Body of pancreas (tissue), 4 donors: ENCODE data around the gene ISG20L2. TPM values are rescaled to one million over a fixed set of nuclear protein-coding genes. Genes with fewer than 3 reads are reported as not detected.

Source experiments
- ATAC-seq: fragments of 150-250 bp; one replicate; pipeline ENCODE4 v1.9.1; 2016
- DNase-seq, 4 donors: peaks; one replicate each; pipeline ENCODE4 v3.0.0-alpha.2; 2019
- H3K27ac ChIP-seq, 4 donors: fragments of 200-600 bp; sonication (generic); 1 replicate in 3 of 4; 2 replicates in 1 of 4; pipeline versions ENCODE4 v1.5.1 to v1.6.1; 2016 to 2019; ENCODE audit warnings: mild to moderate bottlenecking in 1 of 4, mixed read lengths in 1 of 4, moderate library complexity in 1 of 4
- H3K27me3 ChIP-seq, 2 donors: fragments of 200-600 bp; sonication (generic); one replicate each; pipeline ENCODE4 v1.6.0; 2016; ENCODE audit warnings: mild to moderate bottlenecking in 1 of 2
- H3K36me3 ChIP-seq, 2 donors: fragments of 200-600 bp; sonication (generic); replicated peaks in 1 of 2; 2 replicates each; pipeline ENCODE4 v1.5.1; 2016; ENCODE audit warnings: low read depth in 2 of 2; ENCODE audit not compliant: insufficient read depth in 1 of 2
- H3K4me1 ChIP-seq: fragments of 200-600 bp; sonication (generic); one replicate; pipeline ENCODE4 v1.6.0; 2016
- H3K4me3 ChIP-seq, 2 donors: fragments of 200-600 bp; sonication (generic); 1 replicate in 1 of 2; 2 replicates in 1 of 2; pipeline ENCODE4 v1.5.1; 2016 to 2019
- H3K9me3 ChIP-seq, 3 donors: fragments of 200-600 bp; sonication (generic); 1 replicate in 2 of 3; 2 replicates in 1 of 3; pipeline ENCODE4 v1.5.1; 2016
- POLR2A ChIP-seq, 3 donors: fragments of 450-650 bp; IDR thresholded peaks; one replicate each; pipeline ENCODE4 v1.6.1; 2016; ENCODE audit warnings: antibody characterized with exemption in 3 of 3, mild to moderate bottlenecking in 2 of 3
- WGBS, 2 donors: methylation state at CpG; one replicate each; pipeline ENCODE4 v1.1.5; 2017; 5-methylcytosine and 5-hydroxymethylcytosine counted together
- intact Hi-C: fragments of 100-400 bp; cut with DNase I; formaldehyde crosslinking; loops from one replicate; pipeline ENCODE4 v1.15.1; 2023
- total RNA-seq, 2 donors: library from RNA; depleted of rRNA; stranded (reverse); fragments of >200 nt; gene quantifications; one replicate each; pipeline ENCODE4 v1.1.0, GENCODE V29; 2016
- TF ChIP-seq, protein P1 (sequence below), 7 experiments: fragments of 450-650 bp in 4 of 7; fragments of 200-600 bp in 3 of 7; sonication (generic) in 3 of 7; IDR thresholded peaks; one replicate each; pipeline ENCODE4 v1.5.1; 2016 to 2019; ENCODE audit warnings: antibody characterized with exemption in 7 of 7

The ISG20L2 gene
- total RNA-seq, 2 donors from 2014 or later = 11.9 to 14.3 TPM

DNA sequence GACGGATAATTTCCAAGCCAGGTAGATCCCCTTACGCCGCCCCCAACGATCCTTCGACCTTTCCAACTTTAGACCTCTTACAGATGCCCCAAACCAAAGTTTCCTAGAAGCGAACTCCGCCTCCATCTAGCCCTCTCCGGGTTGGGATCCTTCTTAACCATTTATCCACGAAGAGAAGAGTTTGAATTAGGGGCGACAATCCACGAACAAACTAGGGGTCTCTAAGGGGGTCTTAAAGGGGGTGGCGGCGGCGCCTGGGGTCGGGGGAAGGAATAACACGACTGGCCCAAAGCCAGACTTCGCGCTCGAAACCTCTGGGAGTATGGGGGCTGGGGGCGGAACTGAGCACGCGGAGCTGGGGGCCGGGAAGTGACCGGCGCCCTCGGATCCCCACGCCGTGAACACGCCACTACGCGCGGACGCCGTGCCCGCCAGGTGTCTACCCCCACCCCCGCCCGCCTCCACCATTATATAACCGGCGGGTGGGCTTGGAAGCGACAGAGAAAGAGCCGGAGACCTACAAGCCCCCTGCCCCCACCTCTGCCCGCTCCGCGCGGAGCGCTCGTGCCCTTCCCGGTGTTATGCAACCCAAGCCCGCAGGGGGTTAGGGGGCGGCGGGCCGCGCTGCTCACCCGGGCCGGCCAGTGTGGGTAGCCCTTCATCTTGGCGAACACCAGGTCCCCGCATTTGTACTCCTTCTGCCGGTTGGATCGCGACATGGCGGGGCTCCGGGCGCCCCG lies 22.3 kb upstream of the ISG20L2 start:
- 0 to 1% methylated on average over 33 to 58 of the region's 64 CpGs for WGBS, 2 donors
- DNase-seq (peak; percentile 65 to 69 (median 68)), ATAC-seq (peak; percentile 39)
- Histone ChIP-seq H3K36me3 (no peaks in the 10 kb centered on the region), H3K27me3 (no peaks in the 10 kb centered on the region), H3K4me3 (peak overlapping the region; percentile 66 to 97), H3K27ac (peak overlapping the region; percentile 92 to 99 (median 98)), H3K4me1 (peaks cover 53% of the 10 kb centered on the region), H3K9me3 (no peaks in the 10 kb centered on the region)
- intact Hi-C loops = no loop called here
- TF ChIP-seq POLR2A (IDR thresholded peaks at IDR 0.05) = peak in 2 of 3 donors; percentile 21 to 32
- TF ChIP-seq, protein P1, sequence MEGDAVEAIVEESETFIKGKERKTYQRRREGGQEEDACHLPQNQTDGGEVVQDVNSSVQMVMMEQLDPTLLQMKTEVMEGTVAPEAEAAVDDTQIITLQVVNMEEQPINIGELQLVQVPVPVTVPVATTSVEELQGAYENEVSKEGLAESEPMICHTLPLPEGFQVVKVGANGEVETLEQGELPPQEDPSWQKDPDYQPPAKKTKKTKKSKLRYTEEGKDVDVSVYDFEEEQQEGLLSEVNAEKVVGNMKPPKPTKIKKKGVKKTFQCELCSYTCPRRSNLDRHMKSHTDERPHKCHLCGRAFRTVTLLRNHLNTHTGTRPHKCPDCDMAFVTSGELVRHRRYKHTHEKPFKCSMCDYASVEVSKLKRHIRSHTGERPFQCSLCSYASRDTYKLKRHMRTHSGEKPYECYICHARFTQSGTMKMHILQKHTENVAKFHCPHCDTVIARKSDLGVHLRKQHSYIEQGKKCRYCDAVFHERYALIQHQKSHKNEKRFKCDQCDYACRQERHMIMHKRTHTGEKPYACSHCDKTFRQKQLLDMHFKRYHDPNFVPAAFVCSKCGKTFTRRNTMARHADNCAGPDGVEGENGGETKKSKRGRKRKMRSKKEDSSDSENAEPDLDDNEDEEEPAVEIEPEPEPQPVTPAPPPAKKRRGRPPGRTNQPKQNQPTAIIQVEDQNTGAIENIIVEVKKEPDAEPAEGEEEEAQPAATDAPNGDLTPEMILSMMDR (IDR thresholded peaks at IDR 0.05) = peak in 4 of 7 experiments; percentile 8 to 32 (median 20)

DNA sequence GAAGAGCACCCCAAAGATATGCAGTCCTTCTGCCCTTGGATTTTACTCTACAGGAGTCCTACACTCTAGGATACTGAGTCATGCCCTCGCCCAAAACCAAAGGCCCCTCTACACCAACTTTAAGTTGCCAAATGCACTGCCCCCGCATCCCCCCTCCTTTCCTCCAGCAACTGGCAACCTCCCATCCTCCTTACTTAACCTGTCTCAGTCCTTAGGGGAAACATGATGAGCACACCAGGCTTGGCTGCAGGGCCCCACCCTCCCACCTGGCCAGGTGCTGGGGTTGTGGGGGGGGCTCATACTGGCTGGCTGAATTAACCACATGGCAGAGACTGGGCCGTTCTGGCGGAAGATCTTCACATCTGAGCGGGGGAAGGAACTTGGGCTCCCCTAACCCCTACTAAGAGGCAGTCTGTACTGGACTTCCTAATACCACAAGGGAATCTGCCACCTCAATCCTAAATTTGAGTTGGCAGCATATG lies 21.7 kb upstream of the ISG20L2 start:
- DNase-seq (peak; percentile 57 to 67 (median 63)), ATAC-seq (no peak)
- H3K27me3 ChIP-seq = no peaks in the 10 kb centered on the region
- 0 to 2% methylated on average over 5 of the region's 5 CpGs for WGBS, 2 donors
- TF ChIP-seq, protein P1 (IDR thresholded peaks at IDR 0.05) = no peak
- peak in 1 of 3 donors; percentile 23 for TF ChIP-seq POLR2A (IDR thresholded peaks at IDR 0.05)
- intact Hi-C loops = no loop called here
- no peaks in the 10 kb centered on the region for H3K36me3 ChIP-seq
- H3K27ac ChIP-seq = peak overlapping the region; percentile 92 to 99 (median 98)
- H3K4me3 ChIP-seq = peak overlapping the region; percentile 66 to 97
- peaks cover 60% of the 10 kb centered on the region for H3K4me1 ChIP-seq
- H3K9me3 ChIP-seq = no peaks in the 10 kb centered on the region

DNA sequence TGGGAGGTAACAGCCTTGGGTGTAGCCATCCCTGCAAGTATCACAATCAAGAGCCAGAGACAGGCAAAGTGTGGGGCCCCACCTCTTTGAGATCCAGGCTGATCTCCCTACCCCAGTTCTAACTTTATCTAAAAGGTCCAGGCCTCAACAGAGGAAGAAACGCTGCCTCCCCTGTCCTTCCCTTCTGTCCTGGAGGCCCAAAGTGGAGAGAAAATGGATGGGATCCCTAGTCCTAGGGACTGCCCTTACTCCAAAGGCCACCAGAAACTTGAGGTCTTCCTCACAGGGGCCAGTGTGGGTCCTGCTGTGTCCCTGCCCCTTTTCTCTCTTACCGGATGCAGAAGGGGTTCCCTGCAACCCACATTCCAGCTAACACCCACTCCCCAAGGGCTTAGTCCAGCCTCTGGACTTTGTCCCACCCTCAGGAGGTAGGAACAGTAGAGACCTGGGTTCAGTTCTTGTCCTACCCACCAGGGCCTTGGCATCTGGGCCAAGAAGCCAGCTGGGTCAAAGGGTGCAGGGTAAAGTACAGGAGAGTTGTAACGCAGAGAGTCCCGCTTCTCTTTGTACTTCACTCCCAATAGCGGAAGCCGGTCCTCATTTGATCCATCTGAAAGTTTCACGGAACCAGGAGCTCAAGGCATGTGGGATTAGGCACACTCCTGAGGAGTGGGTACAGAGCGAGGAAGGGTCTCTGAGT lies 21.0 kb upstream of the ISG20L2 start:
- H3K36me3 ChIP-seq = no peaks in the 10 kb centered on the region
- peak overlapping the region in 1 of 2 donors; percentile 66 for H3K4me3 ChIP-seq
- H3K27me3 ChIP-seq = no peaks in the 10 kb centered on the region
- WGBS, 2 donors = 13% methylated on average over 8 of the region's 8 CpGs
- TF ChIP-seq, protein P1 (IDR thresholded peaks at IDR 0.05) = peak in 3 of 7 experiments; percentile 4 to 10 (median 9)
- TF ChIP-seq POLR2A (IDR thresholded peaks at IDR 0.05) = no peak
- ATAC-seq (no peak), DNase-seq (peak in 3 of 4 donors; percentile 32 to 41 (median 40))
- no peaks in the 10 kb centered on the region for H3K9me3 ChIP-seq
- peak overlapping the region; percentile 92 to 99 (median 98) for H3K27ac ChIP-seq
- H3K4me1 ChIP-seq = peaks cover 63% of the 10 kb centered on the region
- intact Hi-C loops = no loop called here

DNA sequence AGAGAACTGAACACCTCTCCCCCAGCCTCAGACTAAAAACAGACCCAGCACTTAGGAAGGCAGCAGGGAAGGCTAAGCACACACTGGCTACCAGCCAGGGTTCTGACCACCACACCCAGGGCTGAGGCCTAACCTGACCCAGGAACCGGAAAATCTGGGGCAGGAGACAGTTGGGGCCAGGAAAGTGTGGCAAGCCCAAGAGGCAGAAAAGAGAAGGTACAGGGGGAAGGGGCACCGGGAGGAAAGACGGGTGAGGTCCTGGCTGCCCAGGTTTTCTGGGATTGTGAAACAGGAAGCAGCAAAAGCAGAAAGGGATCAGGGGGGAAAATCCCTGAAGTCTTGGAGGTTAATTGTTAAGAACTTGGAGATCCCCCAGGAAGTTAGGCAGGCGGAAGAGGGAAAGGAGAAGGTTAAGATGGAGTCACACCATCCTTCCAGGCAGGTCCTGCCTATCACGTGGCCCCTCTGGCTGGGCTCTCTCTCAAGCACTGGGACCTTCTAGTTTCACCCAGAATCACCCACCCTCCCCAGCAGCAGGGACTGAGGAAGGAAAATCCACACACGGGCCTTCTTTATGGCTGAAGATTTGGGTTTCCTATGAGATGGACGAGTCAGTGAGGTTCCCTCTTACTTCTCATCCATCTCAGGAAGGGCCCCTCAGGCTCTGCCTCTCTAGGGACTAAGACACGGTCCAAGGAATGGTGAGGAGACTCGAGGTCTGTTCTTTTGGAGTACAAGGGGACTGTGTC lies 20.3 kb upstream of the ISG20L2 start:
- ATAC-seq = no peak
- H3K27ac ChIP-seq = peak overlapping the region; percentile 92 to 99 (median 98)
- peaks cover 0 to under 1% of the 10 kb centered on the region in 2 donors for H3K36me3 ChIP-seq
- DNase-seq = peak; percentile 49 to 76 (median 64)
- H3K4me3 ChIP-seq = no peak overlapping the region
- H3K4me1 ChIP-seq = peaks cover 63% of the 10 kb centered on the region
- WGBS, 2 donors = 9 to 18% methylated on average over 9 of the region's 9 CpGs
- no peaks in the 10 kb centered on the region for H3K27me3 ChIP-seq
- peak; percentile 18 to 76 (median 69) for TF ChIP-seq POLR2A (IDR thresholded peaks at IDR 0.05)
- TF ChIP-seq, protein P1 (IDR thresholded peaks at IDR 0.05) = no peak
- intact Hi-C loops = no loop called here
- no peaks in the 10 kb centered on the region for H3K9me3 ChIP-seq
